CD4-positive, alpha-beta T cell treated with Interleukin-6 at 100 ng/mL for 8 hours (primary cell): Measurements from ENCODE around the gene MEX3D.
"Not testable (repeated sequence)": the region's sequence is repeated elsewhere in the genome, so short reads cannot be mapped to it uniquely, and the experiment has no call there.

Experiments
- DNase-seq: peaks from one replicate; pipeline ENCODE4 v3.0.0-alpha.2; 2020; ENCODE audit warnings: mixed read lengths, low spot score

MEX3D gene

DNA sequence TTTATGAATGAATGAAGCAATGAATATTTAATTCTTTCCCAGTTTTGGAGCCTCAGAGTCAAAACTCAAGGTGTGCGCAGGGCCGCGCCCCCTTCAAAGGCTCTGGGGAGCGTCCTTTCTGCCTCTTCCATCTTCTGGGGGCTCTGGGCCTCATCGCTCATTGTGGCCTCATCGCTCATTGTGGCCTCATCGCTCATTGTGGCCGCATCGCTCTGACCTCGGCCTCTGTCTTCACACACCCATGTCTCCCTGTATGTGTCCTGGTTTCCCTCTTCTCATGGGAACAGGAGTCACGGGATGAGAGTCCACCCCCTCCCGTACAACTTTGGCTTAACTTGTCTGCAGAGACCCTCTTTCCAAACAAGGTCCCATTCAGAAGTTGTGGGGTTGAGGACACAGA is 3.2 kb upstream of the MEX3D start:
- no peak for DNase-seq

DNA sequence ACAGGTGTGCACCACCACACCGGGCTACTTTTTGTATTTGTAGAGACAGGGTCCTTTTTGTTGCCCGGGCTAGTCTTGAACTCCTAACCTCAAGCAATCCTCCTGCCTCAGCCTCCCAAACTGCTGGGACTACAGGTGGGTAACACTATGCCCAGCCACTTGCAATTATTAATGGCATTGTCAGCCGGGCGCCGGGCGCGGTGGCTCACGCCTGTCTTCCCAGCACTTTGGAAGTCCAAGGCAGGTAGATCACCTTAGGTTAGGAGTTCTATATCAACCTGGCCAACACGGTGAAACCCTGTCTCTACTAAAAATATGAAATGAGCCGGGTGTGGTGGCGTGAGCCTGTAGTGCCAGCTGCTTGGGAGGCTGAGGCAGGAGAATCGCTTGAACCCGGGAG is 2.7 kb upstream of the MEX3D start:
- DNase-seq, result no peak

DNA sequence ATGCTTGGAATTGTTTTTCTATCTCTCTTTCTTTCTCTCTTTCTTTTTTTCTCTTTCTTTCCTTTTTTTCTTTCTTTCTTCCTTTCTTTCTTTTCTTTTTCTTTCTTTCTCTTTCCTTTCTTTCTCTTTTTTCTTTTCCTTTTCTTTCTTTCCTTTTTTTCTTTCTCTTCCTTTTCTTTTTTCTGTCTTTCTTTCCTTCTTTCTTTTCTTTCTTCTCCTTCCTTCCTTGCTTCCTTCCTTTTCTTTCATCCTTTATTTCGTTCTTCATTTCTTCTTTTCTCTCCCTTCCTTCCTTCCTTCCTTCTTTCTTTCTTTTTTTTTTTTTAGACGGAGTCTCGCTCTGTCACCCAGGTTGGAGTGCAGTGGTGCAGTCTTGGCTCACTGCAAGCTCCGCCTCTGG is 1.9 kb upstream of the MEX3D start:
- DNase-seq, result no peak

- no peak for DNase-seq
Measured at GRCh38 chr19:1567848-1568227, 287 bp downstream of the MEX3D start.

DNA sequence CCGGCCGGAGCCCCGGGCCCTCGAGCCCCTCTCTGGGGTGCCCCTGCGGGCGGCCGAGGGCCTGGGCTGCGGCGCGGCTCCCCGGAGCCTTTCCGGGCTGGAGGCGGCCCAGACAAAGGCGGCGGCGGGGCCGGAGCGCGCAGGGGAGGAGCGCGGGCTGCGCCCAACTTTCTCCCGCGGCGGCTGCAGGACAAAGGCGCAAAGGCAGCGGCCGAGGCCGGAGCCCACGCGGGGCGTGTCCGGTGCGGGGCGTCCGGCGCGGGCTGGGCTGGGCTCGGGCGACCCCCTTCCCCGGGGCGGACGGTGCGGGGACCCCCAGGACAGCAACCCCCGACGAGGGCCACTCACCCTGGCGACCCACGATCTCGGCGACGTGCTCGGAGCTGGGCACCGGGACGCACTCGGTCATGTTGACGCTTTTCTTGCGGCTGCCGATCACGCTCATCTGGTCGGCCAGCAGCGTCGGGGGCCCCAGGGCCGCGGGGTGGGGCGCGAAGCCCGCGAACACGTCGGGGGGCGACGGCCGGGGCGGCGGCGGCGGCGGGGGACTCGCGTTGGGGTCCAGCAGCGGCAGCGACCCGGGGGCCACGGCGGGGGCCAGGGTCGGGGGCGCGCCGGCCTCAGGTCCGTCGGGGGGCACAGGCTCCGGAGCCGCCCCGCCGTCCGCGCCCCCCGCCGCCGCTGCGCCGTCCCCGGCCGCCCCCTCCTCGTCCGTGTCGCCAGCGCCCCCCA is 843 bp downstream of the MEX3D start:
- DNase-seq, result no peak

GRCh38 chr19:1566392-1567115 is 1.6 kb downstream of the MEX3D start:
- DNase-seq, result no peak

GRCh38 chr19:1563251-1563650 is 4.9 kb downstream of the MEX3D start:
- DNase-seq, result no peak

DNA sequence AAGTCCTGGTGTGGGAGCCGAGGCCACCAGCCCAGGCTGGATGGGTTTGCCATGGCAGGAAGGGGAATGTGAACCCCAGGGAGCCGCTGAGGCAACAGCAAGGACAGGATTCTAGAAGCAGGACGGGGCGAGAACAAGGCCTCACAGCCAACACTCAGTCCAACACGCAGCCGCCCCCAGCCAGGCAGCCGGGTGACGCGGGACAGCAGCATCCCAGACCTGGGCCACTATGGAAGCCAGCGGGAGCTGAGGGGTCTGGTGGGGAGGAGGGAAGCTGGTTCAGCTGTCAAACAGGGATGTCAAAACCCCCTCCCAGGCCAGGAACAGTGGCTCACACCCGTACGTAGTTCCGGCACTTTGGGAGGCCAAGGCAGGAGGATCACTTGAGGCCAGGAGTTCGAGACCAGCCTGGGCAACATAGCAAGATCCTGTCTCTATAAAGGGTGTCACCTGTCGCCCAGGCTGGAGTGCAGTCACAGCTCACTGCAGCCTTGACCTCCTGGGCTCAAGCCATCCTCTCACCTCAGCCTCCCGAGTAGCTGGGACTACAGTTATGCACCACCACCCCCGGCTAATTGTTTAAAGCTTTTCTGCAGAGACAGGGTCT is 6.8 kb downstream of the MEX3D start:
- no peak for DNase-seq

- no peak for DNase-seq
Measured at GRCh38 chr19:1560286-1560882, 7.7 kb downstream of the MEX3D start.

- DNase-seq, result no peak
Measured at GRCh38 chr19:1558552-1558951, 9.6 kb downstream of the MEX3D start.

DNA sequence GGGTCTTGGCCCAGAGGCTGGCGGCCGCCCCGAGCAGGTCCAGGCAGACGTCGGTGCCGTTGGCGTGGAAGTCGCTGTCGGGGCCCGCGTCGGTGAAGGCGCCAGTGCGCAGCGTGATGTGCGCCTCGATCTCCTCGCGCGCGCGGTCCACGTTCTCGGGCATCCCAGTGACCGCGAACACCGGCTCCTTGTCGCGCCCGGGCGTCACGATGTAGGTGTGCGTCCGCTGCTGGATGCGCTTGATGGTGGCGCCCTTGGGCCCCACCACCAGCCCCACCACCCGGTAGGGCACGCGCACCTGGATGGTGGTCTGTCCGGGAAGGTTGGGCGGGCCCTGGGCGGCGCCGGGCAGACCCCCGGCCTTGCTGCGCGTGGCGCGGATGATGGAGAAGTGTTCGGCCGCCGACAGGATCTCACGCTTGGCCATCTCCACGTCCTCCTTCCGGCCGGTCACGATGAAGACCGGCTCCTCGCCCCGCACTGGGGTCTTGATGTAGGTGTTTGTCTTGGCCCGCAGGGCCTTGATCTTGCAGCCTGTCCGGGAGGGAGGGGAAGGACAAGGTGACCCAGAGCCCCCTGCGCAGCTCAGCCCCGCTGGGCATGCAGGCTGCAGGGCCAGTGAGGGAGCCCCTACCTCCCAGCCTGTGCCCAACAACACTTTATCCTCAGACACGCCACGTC is 11.6 kb downstream of the MEX3D start:
- no peak for DNase-seq

DNA sequence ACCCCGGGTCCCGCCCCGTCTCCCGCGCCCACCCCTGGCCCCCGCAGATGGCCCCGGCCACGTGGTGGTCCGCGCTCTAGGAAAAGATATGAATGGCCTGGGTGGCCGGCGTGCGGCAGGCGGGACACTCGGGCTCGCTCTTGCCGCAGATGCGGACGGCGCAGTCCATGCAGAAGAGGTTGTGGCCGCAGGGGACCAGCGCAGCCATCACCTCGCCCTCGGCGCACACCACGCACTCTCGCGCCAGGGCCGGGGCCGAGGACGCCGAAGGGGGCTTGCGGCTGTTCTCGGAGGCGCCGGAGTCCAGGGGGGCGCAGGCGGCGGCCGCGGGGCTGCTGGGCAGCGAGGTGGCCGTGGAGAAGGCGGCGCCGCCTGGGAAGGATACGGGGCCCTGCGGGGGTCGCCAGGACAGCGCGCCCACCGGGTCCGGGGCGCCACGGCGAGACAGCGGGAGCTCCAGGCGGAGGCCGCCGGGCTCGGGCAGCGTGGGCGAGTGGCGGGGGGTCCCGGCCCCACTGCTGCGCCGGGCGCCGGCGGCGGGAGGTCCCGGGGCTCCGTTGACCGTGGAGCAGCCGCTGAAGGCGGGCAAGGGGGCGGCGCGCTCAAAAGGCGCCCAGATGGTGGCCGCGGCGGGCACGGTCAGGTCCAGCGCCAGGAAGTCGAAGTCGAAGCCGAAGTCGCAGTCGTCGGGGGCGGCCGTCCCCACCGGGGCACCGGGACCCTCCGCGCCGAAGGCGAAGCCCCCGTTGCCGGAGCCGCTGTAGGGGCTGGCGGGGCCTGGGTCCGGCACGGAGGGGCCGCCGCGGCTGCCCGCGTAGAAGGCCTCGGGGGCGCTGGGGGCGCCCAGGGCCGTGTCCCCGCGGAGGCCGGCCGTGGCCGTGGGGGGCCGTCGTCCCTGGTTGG is 12.4 kb downstream of the MEX3D start:
- DNase-seq, result no peak

DNA sequence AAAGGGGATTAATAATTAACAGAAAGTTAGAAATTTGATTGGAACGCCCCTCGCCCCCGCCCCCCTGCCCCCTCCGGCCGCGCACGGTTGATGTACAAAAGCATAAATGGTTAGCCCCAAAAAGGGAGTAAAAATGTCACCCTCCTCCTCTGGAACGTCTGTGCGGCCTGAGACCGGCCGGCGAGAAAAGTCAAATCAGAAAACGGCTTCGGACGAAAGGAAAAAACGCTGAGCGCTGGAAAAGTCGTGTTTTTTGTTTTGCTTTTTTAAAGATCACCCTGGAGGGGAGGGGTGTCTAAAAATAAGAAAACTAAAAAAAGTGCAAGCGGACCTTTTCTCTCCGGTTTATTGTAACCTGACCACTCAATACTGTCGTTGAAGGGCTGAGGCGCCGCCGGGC is 13.2 kb downstream of the MEX3D start:
- DNase-seq, result no peak

GRCh38 chr19:1553415-1553814 is 14.7 kb downstream of the MEX3D start:
- DNase-seq, result no peak

DNA sequence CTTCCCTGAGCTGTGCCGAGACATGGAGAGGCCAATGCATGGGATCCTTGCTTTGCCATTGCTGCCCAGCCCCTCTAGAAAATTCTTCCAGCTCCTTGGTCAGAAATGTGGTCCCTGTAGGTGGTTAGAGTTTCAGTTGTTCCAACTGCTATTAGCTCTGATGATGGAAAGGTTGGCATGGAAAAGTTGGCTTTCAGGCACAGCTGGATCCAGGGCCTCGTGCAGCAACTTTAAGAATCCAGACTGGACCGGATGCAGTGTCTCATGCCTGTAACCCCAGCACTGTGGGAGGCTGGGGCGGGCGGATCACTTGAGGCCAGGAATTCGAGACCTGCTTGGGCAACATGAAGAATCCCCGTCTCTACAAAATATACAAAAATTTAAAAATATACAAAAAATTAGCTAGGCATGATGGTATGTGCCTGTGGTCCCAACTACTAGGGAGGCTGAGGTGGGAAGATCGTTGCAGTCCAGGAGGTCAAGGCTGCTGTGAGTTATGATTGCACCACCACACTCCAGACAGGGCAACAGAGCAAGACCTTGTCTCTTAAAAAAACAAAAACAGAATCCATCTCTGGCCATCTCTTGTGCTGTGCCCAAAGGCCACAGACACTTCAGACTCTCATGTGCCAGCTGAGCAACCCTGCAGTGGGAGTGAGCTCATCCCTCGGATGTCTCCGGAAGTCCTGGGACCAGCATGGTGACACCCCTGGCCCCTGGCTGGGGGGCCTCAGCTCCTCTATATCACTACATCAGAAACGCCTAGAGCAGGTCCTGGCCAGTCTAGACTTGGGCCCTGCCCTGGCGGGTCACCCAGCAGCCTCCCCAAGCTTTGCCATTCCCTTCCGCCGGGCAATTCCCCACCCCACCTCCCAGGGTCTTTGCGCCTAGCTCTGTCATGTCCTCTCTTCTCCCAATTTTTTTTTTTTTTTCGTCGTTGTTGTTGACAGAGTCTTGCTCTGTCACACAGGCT is 16.8 kb downstream of the MEX3D start:
- no peak for DNase-seq

DNA sequence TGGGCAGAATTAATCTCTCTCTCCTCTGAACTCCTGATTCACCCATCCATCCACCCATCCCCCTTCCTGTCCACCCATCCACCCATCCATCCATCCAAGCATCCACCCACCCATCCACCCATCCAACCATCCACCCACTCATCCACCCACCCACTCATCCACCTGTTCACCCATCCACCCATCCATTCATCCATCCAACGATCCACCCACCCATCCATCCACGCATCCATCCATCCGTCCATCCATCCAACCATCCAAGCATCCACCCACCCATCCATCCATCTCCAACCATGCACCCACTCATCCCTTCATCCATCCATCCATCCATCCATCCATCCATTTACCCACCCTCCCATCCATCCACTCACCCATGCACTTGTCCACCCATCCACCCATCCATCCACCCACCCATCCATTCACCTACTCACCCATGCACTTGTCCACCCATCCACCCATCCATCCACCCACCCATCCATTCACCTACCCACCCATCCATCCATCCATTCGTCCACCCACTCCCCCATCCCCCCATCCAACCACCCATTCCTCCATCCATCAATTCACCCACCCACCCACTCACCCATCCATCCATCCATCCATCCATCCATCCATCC is 18.7 kb downstream of the MEX3D start:
- DNase-seq, result no peak

GRCh38 chr19:1540365-1540925 is 27.7 kb downstream of the MEX3D start:
- DNase-seq, result no peak

- DNase-seq, result not testable (repeated sequence)
Measured at GRCh38 chr19:1539749-1540148, 28.4 kb downstream of the MEX3D start.

DNA sequence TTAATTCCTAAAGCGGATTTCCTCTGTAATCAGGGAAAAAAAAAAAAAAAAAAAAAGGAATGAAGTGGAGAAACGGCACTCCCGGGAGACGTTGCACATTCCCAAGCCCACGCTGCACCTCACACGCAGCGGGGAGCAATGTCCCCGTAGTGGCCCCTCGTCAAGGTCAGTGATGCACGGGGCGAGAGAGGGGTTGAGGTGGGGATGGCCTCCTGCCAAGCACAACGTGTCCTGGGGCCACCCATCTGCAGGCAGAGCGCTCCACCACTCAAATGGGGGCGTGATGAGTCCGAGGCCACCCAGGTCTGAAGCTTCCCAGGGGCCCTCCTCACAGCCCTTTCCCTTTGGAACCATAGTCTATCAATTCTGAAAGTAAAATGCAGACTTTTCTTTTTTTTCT is 29.1 kb downstream of the MEX3D start:
- no peak for DNase-seq
